Esophagus muscularis mucosa (tissue), 3 donors: ENCODE data around the gene FAM210B.
A peak's percentile ranks its signal among the peaks of the same experiment; 100 is the strongest.

Experiments used
- CTCF ChIP-seq, 3 experiments: fragments of 200-600 bp in 2 of 3; fragments of 450-650 bp in 1 of 3; sonication (generic) in 2 of 3; IDR thresholded peaks; one replicate each; pipeline ENCODE4 v1.5.1; 2017 to 2019; ENCODE audit warnings: antibody characterized with exemption in 3 of 3, mild to moderate bottlenecking in 2 of 3, moderate library complexity in 1 of 3
- EP300 ChIP-seq: sonication (generic); formaldehyde crosslinking; IDR thresholded peaks from one replicate; pipeline ENCODE4 v1.6.1; 2017; ENCODE audit warnings: antibody characterized with exemption

- TF ChIP-seq CTCF (IDR thresholded peaks at IDR 0.05) (peak in 1 of 3 experiments; percentile 16), EP300 (no peak)
Measured at GRCh38 chr20:56392132-56392880, 33.5 kb downstream of the FAM210B start, which contains the start of the genes AURKA and CSTF1.
